GM19468 (cell line): ENCODE data around the gene GRB10.

Experiments
- ATAC-seq: cut with Tn5 transposase; IDR thresholded peaks from one replicate; pipeline ENCODE4 v1.9.1; 2021; ENCODE audit warnings: mild to moderate bottlenecking, moderate library complexity, moderate number of reproducible peaks; ENCODE audit not compliant: unreplicated experiment; ENCODE audit errors: extremely low read depth

The GRB10 gene

GRCh38 chr7:50782375-50783208 is at the start of gene GRB10:
Gene GRB10, minus strand, starts transcription at chr7:50782896. Its CDS starts 50,574 bp downstream, at chr7:50732322.
- ATAC-seq: no peak

GRCh38 chr7:50828801-50829200 is 46.1 kb upstream of the GRB10 start:
- ATAC-seq: no peak

- no peak for ATAC-seq
These were observed 45.4 kb upstream of the GRB10 start for GRCh38 chr7:50828116-50828515.

GRCh38 chr7:50827281-50827680 is 44.6 kb upstream of the GRB10 start:
- ATAC-seq: no peak

- ATAC-seq: no peak
These were observed 43.9 kb upstream of the GRB10 start for GRCh38 chr7:50826371-50827172.

- no peak for ATAC-seq
These were observed 42.8 kb upstream of the GRB10 start for GRCh38 chr7:50825465-50825864.

- no peak for ATAC-seq
These were observed 42.2 kb upstream of the GRB10 start for GRCh38 chr7:50824882-50825281.

- ATAC-seq: no peak
These were observed 40.0 kb upstream of the GRB10 start for GRCh38 chr7:50822706-50823105.

- ATAC-seq: no peak
These were observed 39.4 kb upstream of the GRB10 start for GRCh38 chr7:50822110-50822509.

- ATAC-seq: no peak
These were observed 38.8 kb upstream of the GRB10 start for GRCh38 chr7:50821457-50822008.

GRCh38 chr7:50818324-50818723 is 35.6 kb upstream of the GRB10 start:
- no peak for ATAC-seq

- no peak for ATAC-seq
These were observed 34.9 kb upstream of the GRB10 start for GRCh38 chr7:50817561-50817960.

- no peak for ATAC-seq
These were observed 32.4 kb upstream of the GRB10 start for GRCh38 chr7:50815138-50815537.

GRCh38 chr7:50814166-50814565 is 31.5 kb upstream of the GRB10 start:
- no peak for ATAC-seq

- no peak for ATAC-seq
These were observed 30.3 kb upstream of the GRB10 start for GRCh38 chr7:50812841-50813475.

GRCh38 chr7:50812094-50812493 is 29.4 kb upstream of the GRB10 start:
- ATAC-seq: no peak

GRCh38 chr7:50808282-50808888 is 25.7 kb upstream of the GRB10 start:
- no peak for ATAC-seq

GRCh38 chr7:50807026-50807730 is 24.5 kb upstream of the GRB10 start:
- ATAC-seq: no peak

GRCh38 chr7:50806143-50806542 is 23.4 kb upstream of the GRB10 start:
- no peak for ATAC-seq
